Mononuclear cell (primary cell): ENCODE data around the gene GALNT15. TPM values are rescaled to one million over a fixed set of nuclear protein-coding genes. Genes with fewer than 3 reads are reported as not detected.

ENCODE experiments used
- H3K27me3 ChIP-seq: 2 replicates; pipeline ENCODE4 v1.6.0; 2011; ENCODE audit warnings: low read length, control low read depth; ENCODE audit not compliant: insufficient read depth
- H3K4me1 ChIP-seq: 2 replicates; pipeline ENCODE4 v1.5.1; 2011; ENCODE audit warnings: mild to moderate bottlenecking, low read length, control low read depth; ENCODE audit not compliant: insufficient read depth
- H3K4me3 ChIP-seq: 2 replicates; pipeline ENCODE4 v1.5.1; 2011; ENCODE audit warnings: mild to moderate bottlenecking, low read length, moderate library complexity
- H3K9me3 ChIP-seq: 2 replicates; pipeline ENCODE4 v1.5.1; 2011; ENCODE audit warnings: low read depth, mild to moderate bottlenecking, control low read depth, low read length
- total RNA-seq: library from RNA; depleted of rRNA; stranded (reverse); fragments of >200 nt; gene quantifications from one replicate; pipeline ENCODE4 v1.2.3, GENCODE V29; 2012

The GALNT15 gene
- total RNA-seq, 1 donor = not detected

DNA sequence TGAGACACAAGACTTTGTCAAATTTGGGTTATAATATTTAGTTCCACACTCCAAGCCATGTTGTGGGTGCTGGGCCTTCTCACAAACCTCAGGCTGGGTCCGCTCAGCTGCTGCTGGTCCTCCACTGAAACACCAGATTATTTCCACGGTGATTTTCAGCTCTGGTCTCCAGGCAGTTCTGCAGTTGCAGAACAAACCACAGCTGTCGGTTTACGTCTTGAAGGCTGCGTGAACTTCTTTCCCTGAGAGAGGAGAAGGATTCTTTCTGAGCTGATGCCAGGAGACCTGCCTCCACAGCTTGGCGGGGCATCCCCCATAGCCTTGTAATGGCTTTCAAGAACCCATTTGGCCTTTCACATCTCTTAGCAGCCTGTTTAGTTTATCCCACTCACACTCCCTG lies 16.2 kb downstream of the GALNT15 start:
- no peaks in the 10 kb centered on the region for H3K9me3 ChIP-seq
- H3K27me3 ChIP-seq = no peaks in the 10 kb centered on the region
- H3K4me1 ChIP-seq = no peaks in the 10 kb centered on the region
- H3K4me3 ChIP-seq = no peak overlapping the region

DNA sequence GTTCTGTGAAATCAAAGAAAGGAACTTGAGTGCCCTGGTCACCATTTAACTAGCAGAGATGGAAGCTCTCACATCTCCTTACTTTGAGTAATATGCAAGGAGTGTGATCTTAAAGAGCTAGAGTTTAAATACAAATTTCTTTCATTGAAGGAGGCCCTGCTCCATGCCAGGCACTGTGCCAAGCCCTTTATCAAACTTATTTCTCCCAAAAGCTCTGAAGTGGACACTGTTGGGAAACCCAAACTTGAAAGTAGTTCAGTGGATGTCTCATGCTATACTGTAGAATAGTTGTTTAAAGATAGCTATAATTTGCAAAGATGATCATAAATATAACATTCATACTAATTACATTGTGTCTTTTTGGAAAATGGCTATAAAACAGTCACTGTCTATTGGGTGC lies 17.1 kb downstream of the GALNT15 start:
- no peaks in the 10 kb centered on the region for H3K27me3 ChIP-seq
- H3K4me1 ChIP-seq = no peaks in the 10 kb centered on the region
- no peaks in the 10 kb centered on the region for H3K9me3 ChIP-seq
- H3K4me3 ChIP-seq = no peak overlapping the region

DNA sequence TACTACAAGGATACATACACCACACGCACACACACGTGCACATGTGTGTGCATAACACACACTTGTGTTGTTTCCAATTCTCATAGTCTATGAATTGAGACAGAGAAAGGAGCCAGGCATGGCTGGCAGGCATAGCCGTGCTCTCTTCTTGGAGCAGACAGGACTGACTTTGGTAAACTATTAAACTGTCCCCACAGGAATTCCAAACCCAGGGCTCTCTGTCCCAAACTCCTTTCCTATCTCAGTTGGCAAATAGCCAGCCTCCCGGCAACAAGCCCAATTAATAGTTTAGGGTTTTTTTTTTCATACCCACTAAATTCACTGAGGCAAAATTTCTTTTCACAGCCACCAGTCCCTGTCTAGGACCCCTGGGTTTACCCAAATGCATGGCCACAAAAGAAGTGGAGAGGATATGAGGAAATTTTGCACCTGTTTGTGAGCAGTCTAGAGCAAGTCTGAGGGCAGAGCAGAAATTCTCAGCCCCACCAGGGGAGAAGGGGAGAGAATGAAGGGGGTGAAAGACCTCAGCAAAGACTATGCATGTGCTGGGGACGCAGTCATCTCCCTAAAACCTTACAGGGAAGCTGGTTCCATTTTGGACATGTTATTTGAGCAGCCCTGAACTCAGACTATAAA lies 17.8 kb downstream of the GALNT15 start:
- Histone ChIP-seq H3K4me3 (no peak overlapping the region), H3K4me1 (no peaks in the 10 kb centered on the region), H3K9me3 (no peaks in the 10 kb centered on the region), H3K27me3 (no peaks in the 10 kb centered on the region)

DNA sequence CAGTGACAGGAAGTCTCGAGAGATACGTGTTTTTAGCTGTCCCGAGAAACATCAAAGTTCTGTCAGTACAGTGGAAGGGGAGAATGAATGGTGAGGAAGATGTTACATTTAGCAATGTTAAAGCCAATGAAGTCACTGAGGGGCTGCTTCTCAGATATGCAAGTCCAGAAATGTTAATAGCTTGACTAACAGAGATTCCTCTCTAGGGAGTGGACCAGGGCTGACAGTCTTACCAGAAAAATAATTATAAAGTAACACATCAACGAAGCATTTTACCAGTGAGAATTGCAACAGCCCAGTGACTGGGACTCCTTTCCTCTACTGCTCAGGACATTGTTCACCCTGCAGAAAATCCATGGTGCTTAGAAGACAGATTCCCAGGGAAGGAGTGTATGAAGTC lies 23.9 kb downstream of the GALNT15 start:
- Histone ChIP-seq H3K4me3 (no peak overlapping the region), H3K27me3 (no peaks in the 10 kb centered on the region), H3K9me3 (no peaks in the 10 kb centered on the region), H3K4me1 (no peaks in the 10 kb centered on the region)

DNA sequence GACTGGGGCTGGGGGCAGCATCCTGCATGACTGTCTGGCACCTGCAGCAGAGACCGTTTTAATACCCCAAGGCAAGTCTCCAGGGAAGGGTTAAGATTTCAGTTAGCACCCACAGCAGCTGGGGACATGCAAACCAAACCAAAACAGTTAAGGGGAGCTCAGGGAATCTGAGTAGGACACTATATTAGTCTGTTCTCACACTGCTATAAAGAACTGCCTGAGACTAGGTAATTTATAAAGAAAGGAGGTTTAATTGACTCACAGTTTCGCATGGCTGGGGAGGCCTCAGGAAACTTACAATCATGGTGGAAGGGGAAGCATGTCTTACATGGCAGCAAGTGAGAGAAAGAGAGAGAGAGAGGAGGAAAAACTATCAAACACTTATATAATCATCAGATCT lies 25.3 kb downstream of the GALNT15 start:
- Histone ChIP-seq H3K4me3 (no peak overlapping the region), H3K4me1 (no peaks in the 10 kb centered on the region), H3K27me3 (no peaks in the 10 kb centered on the region), H3K9me3 (no peaks in the 10 kb centered on the region)

DNA sequence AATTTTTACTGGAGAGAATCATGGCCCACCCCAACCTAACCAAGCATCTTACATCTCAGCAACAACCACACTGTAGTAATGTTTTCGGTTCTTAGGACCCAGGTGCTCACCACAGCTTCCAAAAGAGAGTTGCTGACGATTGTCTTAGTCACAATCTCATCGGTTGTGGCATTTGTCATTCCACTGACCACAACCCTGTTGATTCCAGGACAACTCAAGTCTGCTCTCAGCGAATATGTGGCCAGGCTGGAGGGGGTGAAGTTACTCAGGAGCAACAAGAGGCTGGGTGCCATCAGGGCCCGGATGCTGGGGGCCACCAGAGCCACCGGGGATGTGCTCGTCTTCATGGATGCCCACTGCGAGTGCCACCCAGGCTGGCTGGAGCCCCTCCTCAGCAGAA lies 25.9 kb downstream of the GALNT15 start:
- Histone ChIP-seq H3K4me1 (no peaks in the 10 kb centered on the region), H3K27me3 (no peaks in the 10 kb centered on the region), H3K9me3 (no peaks in the 10 kb centered on the region), H3K4me3 (no peak overlapping the region)

DNA sequence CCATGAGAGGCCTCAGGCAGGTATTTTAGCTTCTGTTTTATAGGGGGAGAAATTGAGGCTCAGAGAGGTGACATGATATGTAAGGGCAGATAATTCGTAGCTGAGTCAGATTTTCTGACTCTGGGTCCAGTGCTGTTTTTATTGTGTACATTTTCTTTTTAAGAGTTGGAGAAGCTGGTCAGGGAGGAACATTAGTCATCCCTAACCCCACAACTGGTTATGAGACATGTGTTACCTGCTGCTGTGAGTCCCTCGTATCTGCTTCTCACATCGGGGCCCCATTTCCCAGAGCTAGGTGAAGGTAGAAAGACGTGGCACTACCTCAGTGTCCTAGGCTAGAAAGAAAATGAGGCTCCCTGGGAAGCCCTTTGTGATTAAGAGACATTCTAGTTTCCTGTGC lies 28.6 kb downstream of the GALNT15 start:
- Histone ChIP-seq H3K27me3 (no peaks in the 10 kb centered on the region), H3K4me3 (no peak overlapping the region), H3K4me1 (no peaks in the 10 kb centered on the region), H3K9me3 (no peaks in the 10 kb centered on the region)

DNA sequence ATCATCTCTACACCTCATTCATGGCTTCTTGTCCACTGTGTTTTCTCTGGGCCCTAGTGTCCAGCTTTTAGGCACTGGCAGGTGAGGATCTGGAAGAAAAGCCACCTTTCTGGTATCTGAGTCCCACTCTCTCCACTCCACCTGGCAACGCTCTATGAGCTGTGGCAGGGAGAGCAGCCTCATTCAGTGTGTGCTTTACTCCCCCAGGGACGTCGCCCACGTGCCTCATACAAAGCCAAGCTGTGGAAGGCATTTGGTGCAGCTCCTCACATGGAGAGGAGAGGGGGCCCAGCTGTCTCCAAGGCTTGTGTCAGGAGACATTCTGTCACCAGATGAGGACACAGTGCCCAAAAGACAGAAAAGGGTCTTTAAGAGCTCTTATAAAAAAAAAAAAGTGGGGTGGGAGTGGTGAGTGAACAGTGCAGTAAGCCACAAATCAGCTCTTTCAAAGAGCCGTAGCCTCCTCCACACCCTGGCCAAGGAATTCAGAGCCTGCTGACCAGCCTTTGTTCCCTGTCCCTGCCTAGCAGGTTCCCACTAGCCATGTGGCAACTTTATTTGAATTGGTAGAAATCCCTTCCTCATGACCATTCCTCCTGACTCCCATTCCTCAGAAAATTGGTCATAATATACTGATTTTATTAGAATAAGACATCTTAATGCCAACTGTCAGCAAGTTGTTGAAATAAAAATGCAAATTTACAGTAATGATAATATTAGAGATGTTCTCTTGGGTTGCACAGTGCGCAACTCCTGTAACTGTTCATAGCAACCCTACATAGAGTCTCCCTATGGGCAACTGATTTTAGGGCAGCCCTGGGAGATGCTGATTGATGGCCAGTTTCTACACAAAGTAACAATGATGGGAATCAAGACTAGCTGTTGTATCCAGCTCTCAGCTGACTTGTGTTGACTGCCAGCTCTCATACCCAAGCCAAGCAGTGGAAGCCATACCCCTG lies 29.5 kb downstream of the GALNT15 start:
- Histone ChIP-seq H3K27me3 (no peaks in the 10 kb centered on the region), H3K4me3 (no peak overlapping the region), H3K9me3 (no peaks in the 10 kb centered on the region), H3K4me1 (no peaks in the 10 kb centered on the region)

DNA sequence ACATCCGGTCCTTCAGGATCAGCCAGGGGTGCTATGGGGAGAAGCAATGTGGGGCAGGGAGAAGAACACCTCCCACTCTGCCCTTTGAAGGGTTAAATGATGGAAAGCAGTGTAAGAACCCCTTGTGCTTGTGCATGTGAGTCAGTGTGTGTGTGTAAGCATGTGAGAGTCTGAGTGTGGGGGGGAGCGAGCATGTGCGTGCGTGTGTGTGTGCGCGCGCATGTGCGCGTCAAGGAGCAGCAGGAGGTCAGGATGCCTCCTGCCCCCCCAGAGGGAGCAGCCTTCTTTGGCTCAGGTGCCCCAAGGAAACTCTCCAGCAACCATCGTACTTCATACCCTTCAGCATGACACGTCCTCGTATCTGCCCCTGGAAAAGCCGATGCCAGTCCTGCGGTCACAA lies 30.3 kb downstream of the GALNT15 start:
- H3K4me1 ChIP-seq = no peaks in the 10 kb centered on the region
- H3K9me3 ChIP-seq = no peaks in the 10 kb centered on the region
- no peaks in the 10 kb centered on the region for H3K27me3 ChIP-seq
- H3K4me3 ChIP-seq = no peak overlapping the region

DNA sequence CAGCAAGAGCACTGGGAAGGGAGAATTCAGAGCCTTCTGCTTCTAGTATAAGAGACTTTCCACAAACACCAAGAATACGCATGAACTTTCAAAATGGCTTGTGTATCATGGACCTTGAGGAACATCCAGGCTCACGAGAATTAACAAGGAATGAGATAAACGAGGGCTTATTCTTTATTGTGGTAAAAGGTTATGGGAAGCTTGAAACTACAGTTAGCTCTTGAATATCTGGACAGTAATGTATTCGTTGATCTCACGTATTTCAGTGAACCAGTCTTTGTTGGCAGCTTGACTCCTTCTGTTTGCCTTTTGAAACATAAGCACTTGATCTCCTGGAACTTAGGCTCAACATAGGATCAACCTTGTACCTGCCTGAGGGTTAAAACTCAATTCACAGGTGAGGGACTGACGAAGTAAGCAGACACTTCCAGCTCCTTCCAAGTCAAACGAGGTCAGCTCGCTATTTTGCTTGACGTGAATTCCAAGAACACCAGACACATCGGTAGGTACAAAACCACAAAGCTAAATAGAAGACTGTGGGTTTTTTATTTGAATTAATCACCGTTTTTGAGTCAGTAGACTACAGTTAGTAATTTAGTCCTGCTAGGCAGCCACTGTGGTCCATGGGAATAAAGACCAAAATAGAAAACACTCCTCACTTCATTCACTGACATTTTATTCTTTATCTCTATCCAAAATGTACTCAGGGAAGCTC lies 30.8 kb downstream of the GALNT15 start:
- H3K27me3 ChIP-seq = no peaks in the 10 kb centered on the region
- no peaks in the 10 kb centered on the region for H3K4me1 ChIP-seq
- no peak overlapping the region for H3K4me3 ChIP-seq
- H3K9me3 ChIP-seq = no peaks in the 10 kb centered on the region

DNA sequence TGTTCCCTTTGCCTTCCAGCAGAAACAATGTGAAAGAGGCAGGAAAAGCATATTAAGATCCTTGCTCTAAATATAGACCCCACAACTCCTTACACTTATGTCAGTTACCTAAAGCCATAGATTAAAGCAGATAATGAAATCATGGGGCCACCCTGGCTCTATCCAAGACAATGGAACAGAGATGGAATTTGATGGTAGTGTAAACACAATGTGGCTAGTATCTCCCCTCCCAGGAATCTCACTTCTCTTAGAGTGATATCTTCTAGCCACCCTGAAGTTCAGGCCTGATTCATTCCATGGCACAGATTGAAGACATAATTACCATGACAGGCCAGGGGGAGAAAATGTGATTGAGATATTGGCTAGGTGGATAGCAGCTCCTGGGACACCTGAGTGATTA lies 32.6 kb downstream of the GALNT15 start:
- H3K27me3 ChIP-seq = no peaks in the 10 kb centered on the region

DNA sequence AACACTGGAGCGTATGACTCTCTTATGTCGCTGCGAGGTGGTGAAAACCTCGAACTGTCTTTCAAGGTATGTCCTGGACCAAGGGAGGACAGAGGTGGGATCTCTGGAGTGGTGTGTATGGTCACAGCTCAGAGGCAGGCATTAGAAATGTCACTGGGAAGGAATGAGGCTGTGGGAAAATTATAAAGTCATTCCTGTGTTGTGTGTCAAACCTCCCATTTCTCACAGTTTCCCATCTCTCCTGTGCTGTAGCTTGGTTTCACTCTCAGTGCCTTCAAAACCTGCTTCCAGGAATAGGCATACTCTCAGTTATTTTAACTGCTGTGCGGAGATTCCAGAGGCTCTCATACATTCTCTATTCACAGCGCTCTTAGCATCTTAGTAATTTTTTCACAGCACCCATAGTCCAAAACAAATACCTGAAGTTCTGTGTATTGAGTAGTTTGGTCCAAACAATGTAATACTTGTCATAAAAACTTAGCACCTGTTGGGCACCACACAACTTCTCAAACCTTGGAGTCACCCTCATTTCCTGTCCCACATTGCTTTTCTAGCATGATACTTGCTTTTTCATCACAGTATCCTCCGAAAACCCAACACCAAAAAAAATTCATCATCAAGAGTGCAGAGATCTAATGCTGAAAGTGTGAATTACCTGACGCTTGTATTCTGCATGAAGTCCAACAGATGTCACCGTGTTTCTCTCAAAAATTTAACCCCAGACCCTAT lies 36.9 kb downstream of the GALNT15 start:
- Histone ChIP-seq H3K27me3 (no peaks in the 10 kb centered on the region), H3K4me1 (no peaks in the 10 kb centered on the region), H3K4me3 (no peak overlapping the region), H3K9me3 (no peaks in the 10 kb centered on the region)

More for the DNA sequence above, 32.6 kb downstream of the GALNT15 start:
- Histone ChIP-seq H3K4me1 (no peaks in the 10 kb centered on the region), H3K9me3 (no peaks in the 10 kb centered on the region), H3K4me3 (no peak overlapping the region)

DNA sequence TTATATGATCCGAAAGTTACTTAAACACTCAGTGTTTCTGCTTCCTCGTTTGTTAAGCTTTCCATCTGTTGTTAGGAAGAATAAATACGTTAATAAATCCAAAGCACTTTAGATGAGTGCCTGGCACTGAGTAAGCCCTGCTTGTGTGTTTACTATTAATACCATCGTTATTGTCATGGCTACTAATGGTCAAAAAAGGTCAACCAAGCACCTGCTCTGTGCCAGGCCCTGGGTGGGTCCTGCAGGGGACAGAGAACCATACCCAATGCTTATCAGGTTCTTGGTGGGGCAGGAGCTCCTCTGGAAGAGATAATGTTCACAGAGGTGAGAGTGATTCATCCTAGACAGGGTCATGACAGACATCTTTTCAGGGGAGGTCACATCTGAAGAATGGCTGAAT lies 39.9 kb downstream of the GALNT15 start:
- Histone ChIP-seq H3K4me1 (no peaks in the 10 kb centered on the region), H3K9me3 (no peaks in the 10 kb centered on the region), H3K27me3 (no peaks in the 10 kb centered on the region), H3K4me3 (no peak overlapping the region)

DNA sequence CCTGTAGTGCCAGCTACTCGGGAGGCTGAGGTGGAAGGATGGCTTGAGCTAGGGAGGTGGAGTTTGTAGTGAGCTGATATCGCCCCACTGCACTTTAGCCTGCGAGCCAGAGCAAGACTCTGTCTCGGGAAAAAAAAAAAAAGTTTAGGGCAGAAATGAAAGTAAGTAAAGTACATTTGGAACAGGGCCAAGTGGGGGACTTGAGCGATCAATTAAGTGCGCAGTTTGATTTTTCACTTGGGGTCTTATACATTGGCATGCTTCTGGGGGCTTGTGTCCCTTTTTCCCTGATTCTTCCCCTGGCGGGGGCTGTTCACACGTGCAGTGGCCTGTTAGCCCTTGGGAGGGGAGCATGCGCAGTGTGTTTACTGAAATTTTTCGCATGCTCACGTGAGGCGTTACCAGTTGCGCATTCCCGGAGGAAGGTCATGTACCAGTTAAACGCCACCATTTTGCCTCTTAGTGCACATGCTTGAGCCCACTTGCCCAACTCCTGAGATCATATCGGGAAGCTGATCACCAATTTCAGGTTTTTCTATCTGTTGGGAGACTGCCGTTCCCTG lies 42.0 kb downstream of the GALNT15 start:
- no peak overlapping the region for H3K4me3 ChIP-seq
- H3K27me3 ChIP-seq = no peaks in the 10 kb centered on the region
- no peaks in the 10 kb centered on the region for H3K4me1 ChIP-seq
- no peaks in the 10 kb centered on the region for H3K9me3 ChIP-seq
